Ishikawa (cell line): ENCODE data around the gene CAMK4.

Experiments used
- CEBPB ChIP-seq: IDR thresholded peaks from 2 replicates; pipeline ENCODE4 v1.6.1; 2012
- CREB1 ChIP-seq: IDR thresholded peaks from 2 replicates; pipeline ENCODE4 v1.6.1; 2012; ENCODE audit warnings: low read depth
- EGR1 ChIP-seq: IDR thresholded peaks from 2 replicates; pipeline ENCODE4 v1.6.1; 2012
- EP300 ChIP-seq: IDR thresholded peaks from 2 replicates; pipeline ENCODE4 v1.6.1; 2012; ENCODE audit warnings: borderline replicate concordance
- FOXM1 ChIP-seq: IDR thresholded peaks from 2 replicates; pipeline ENCODE4 v1.6.1; 2012; ENCODE audit warnings: low read depth, borderline replicate concordance
- MAX ChIP-seq: IDR thresholded peaks from 2 replicates; pipeline ENCODE4 v1.6.1; 2012
- NFIC ChIP-seq: IDR thresholded peaks from 2 replicates; pipeline ENCODE4 v1.6.1; 2012
- RAD21 ChIP-seq: IDR thresholded peaks from 2 replicates; pipeline ENCODE4 v1.6.1; 2012; ENCODE audit warnings: low read depth
- REST ChIP-seq: IDR thresholded peaks from 2 replicates; pipeline ENCODE4 v1.6.1; 2012; ENCODE audit warnings: low read depth, mild to moderate bottlenecking
- TAF1 ChIP-seq: IDR thresholded peaks from 2 replicates; pipeline ENCODE4 v1.6.1; 2012; ENCODE audit warnings: low read depth, mild to moderate bottlenecking
- TCF12 ChIP-seq: IDR thresholded peaks from 2 replicates; pipeline ENCODE4 v1.6.1; 2012; ENCODE audit warnings: low read depth
- TEAD4 ChIP-seq: IDR thresholded peaks from 2 replicates; pipeline ENCODE4 v1.6.1; 2012
- USF1 ChIP-seq: IDR thresholded peaks from 2 replicates; pipeline ENCODE4 v1.6.1; 2012
- YY1 ChIP-seq: IDR thresholded peaks from 2 replicates; pipeline ENCODE4 v1.6.1; 2012; ENCODE audit warnings: low read depth
- ZBTB7A ChIP-seq: IDR thresholded peaks from 2 replicates; pipeline ENCODE4 v1.6.1; 2012; ENCODE audit warnings: low read depth

Gene CAMK4

GRCh38 chr5:111494355-111494999 lies 270.3 kb downstream of the CAMK4 start:
- TF ChIP-seq USF1, result no peak
- TF ChIP-seq ZBTB7A, result no peak
- no peak for TF ChIP-seq EGR1
- TF ChIP-seq REST, result no peak
- TF ChIP-seq CREB1, result no peak
- TF ChIP-seq NFIC, result no peak
- no peak for TF ChIP-seq MAX
- no peak for TF ChIP-seq TCF12
- TF ChIP-seq CEBPB, result no peak
- no peak for TF ChIP-seq RAD21
- TF ChIP-seq YY1, result no peak
- no peak for TF ChIP-seq EP300
- TF ChIP-seq TAF1, result no peak
- TF ChIP-seq TEAD4, result no peak

GRCh38 chr5:111495159-111495558 lies 271.0 kb downstream of the CAMK4 start:
- TF ChIP-seq NFIC, result no peak
- no peak for TF ChIP-seq RAD21
- no peak for TF ChIP-seq CEBPB
- TF ChIP-seq EP300, result no peak
- TF ChIP-seq CREB1, result no peak
- no peak for TF ChIP-seq MAX
- no peak for TF ChIP-seq TEAD4
- TF ChIP-seq FOXM1, result no peak
- no peak for TF ChIP-seq REST
- no peak for TF ChIP-seq ZBTB7A
- TF ChIP-seq USF1, result no peak
- no peak for TF ChIP-seq EGR1
- TF ChIP-seq TCF12, result no peak
- TF ChIP-seq YY1, result no peak
- no peak for TF ChIP-seq TAF1

- TF ChIP-seq TCF12 (no peak), YY1 (no peak), ZBTB7A (no peak), REST (no peak), TAF1 (no peak), FOXM1 (no peak), CEBPB (no peak), RAD21 (no peak)
These were observed 274.2 kb downstream of the CAMK4 start for GRCh38 chr5:111498346-111498745.

GRCh38 chr5:111502956-111503355 lies 278.8 kb downstream of the CAMK4 start:
- TF ChIP-seq TCF12 (no peak), RAD21 (no peak), TAF1 (no peak), EGR1 (no peak), FOXM1 (no peak), USF1 (no peak), MAX (no peak), YY1 (no peak), NFIC (no peak), REST (no peak), CEBPB (no peak), EP300 (no peak), CREB1 (no peak), TEAD4 (no peak)
